Lower leg skin (tissue), 3 donors: ENCODE results near the gene CHN2.

Experiments
- POLR2A ChIP-seq, 2 donors: fragments of 450-650 bp; IDR thresholded peaks; one replicate each; pipeline ENCODE4 v1.6.1; 2016 to 2017; ENCODE audit warnings: antibody characterized with exemption in 2 of 2, mild to moderate bottlenecking in 1 of 2, moderate library complexity in 1 of 2
- TF ChIP-seq, protein P1 (sequence below), 3 donors: fragments of 450-650 bp; IDR thresholded peaks; one replicate each; pipeline ENCODE4 v1.5.1; 2016; ENCODE audit warnings: antibody characterized with exemption in 3 of 3, mild to moderate bottlenecking in 3 of 3, moderate library complexity in 2 of 3

DNA sequence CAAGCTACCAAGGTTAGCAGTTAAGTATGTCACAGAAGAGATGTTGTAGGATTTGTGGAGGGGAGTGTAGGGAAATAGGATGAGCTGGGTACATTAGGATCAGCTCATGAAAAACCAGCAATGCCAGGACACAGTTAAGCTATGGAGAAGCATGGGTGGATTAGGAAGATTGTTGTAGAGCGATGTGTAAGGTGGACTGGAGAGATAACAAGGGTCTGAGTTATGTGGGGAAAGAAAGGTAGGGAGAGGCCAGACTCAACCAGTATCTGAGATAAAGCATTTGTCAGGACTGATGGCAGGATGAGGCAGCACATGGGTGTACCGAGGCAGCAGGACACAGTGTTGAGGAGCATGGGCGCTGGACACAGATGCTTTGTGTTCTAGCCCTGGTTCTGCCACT, 283.7 kb downstream of the CHN2 start:
- TF ChIP-seq POLR2A (IDR thresholded peaks at IDR 0.05) = no peak
- TF ChIP-seq, protein P1, sequence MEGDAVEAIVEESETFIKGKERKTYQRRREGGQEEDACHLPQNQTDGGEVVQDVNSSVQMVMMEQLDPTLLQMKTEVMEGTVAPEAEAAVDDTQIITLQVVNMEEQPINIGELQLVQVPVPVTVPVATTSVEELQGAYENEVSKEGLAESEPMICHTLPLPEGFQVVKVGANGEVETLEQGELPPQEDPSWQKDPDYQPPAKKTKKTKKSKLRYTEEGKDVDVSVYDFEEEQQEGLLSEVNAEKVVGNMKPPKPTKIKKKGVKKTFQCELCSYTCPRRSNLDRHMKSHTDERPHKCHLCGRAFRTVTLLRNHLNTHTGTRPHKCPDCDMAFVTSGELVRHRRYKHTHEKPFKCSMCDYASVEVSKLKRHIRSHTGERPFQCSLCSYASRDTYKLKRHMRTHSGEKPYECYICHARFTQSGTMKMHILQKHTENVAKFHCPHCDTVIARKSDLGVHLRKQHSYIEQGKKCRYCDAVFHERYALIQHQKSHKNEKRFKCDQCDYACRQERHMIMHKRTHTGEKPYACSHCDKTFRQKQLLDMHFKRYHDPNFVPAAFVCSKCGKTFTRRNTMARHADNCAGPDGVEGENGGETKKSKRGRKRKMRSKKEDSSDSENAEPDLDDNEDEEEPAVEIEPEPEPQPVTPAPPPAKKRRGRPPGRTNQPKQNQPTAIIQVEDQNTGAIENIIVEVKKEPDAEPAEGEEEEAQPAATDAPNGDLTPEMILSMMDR (IDR thresholded peaks at IDR 0.05) = no peak
